Activated T-helper 1 cell treated with anti-CD3 and anti-CD28 coated beads, Interleukin-12 subunit alpha, Interleukin-12 subunit beta, Interleukin-2, Interleukin-4 antibody, amounts not matched to agents 30 ng/mL and 10 ng/mL and 1 ng/mL, durations not matched to agents 14 hours and 24 hours and 36 hours (primary cell): Measurements from ENCODE around the gene KRCC1. TPM values are rescaled to one million over a fixed set of nuclear protein-coding genes. Genes with fewer than 3 reads are reported as not detected.

ENCODE experiments used
- DNase-seq: peaks from one replicate; pipeline ENCODE4 v3.0.0; 2021; ENCODE audit warnings: low spot score
- H3K27ac Mint-ChIP-seq: one replicate; pipeline ENCODE4 v1.8.0; 2021; ENCODE audit warnings: mild to moderate bottlenecking, mixed read lengths
- H3K27me3 Mint-ChIP-seq: one replicate; pipeline ENCODE4 v1.8.0; 2022; ENCODE audit warnings: mild to moderate bottlenecking, moderate library complexity, mixed read lengths; ENCODE audit not compliant: insufficient read depth
- H3K36me3 Mint-ChIP-seq: one replicate; pipeline ENCODE4 v1.8.0; 2021; ENCODE audit warnings: low read depth, mixed read lengths
- H3K4me1 Mint-ChIP-seq: one replicate; pipeline ENCODE4 v1.8.0; 2021; ENCODE audit warnings: low read depth, mixed read lengths
- H3K4me3 Mint-ChIP-seq: one replicate; pipeline ENCODE4 v1.8.0; 2021; ENCODE audit warnings: mild to moderate bottlenecking, moderate library complexity, mixed read lengths
- H3K9me3 Mint-ChIP-seq: one replicate; pipeline ENCODE4 v1.8.0; 2021; ENCODE audit warnings: mixed read lengths
- intact Hi-C: fragments of 100-400 bp; cut with micrococcal nuclease; formaldehyde crosslinking; loops from one replicate; pipeline ENCODE4 v1.15.1; 2024
- total RNA-seq: library from RNA; stranded (reverse); gene quantifications from 2 replicates; pipeline ENCODE4 v1.2.3, GENCODE V29; 2022

Gene KRCC1
- total RNA-seq = 16.9 and 17.9 TPM in 2 replicates

DNA sequence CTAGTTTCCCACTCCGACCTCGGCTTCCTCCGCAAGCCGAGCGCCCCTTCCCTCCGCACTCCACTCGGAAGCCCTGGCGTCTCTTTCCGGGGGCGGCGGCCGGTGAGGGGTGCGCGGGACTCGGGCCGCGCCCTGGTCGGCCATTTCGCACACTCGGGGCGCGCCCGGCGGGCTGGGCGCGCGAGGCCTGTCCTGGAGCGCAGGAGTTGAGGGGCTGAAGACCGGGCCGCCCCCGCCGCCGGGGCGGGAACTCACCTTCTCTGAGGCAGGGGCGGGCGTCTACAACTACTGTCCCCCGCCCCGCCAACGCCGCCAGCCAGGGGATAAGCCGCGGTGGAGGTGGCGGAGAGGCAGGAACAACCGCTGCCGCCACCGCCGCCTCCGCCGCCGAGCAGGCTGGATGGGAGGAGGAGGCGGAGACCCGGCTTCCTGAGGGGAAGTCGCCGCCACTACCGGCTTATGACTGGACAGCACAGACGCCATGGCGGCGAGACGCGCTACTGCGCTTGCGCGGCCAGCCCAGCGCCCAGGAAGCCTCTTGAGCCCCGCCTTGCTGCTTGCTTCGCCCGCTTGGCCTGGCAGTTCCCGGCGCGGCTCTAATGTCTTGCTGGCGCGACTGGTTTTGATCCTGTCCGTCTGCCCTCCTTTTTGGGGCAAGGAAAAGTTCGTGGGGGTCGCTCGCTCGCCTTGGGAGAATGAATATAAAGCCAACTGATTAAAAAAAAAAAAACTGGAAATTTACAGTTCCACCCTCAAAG, at the start of gene KRCC1:
Gene KRCC1, minus strand, starts transcription at position 413 of the 758 bp plus-strand sequence. CDS start 27,220 bp downstream, outside the sequence.
- peaks cover 23% of the 10 kb centered on the region for H3K36me3 Mint-ChIP-seq
- intact Hi-C loops = loop anchor here (2.0 to 10.0 kb wide), 2 partner anchors 17 to 569 kb away; partner anchors contain the start of gene EIF2AK3
- H3K27me3 Mint-ChIP-seq = no peaks in the 10 kb centered on the region
- peaks cover 62% of the 10 kb centered on the region for H3K4me1 Mint-ChIP-seq
- H3K27ac Mint-ChIP-seq = peak within 1 kb of the TSS; percentile 98
- no peaks in the 10 kb centered on the region for H3K9me3 Mint-ChIP-seq
- peak within 1 kb of the TSS; percentile 93 for H3K4me3 Mint-ChIP-seq
- peak; percentile 95 for DNase-seq

- no peaks in the 10 kb centered on the region for H3K36me3 Mint-ChIP-seq
- H3K27ac Mint-ChIP-seq = no peak overlapping the region
- intact Hi-C loops = no loop called here
- no peaks in the 10 kb centered on the region for H3K9me3 Mint-ChIP-seq
- H3K4me1 Mint-ChIP-seq = no peaks in the 10 kb centered on the region
- H3K27me3 Mint-ChIP-seq = peaks cover 2% of the 10 kb centered on the region
- DNase-seq = no peak
- H3K4me3 Mint-ChIP-seq = no peak overlapping the region
Measured at GRCh38 chr2:88100489-88100858, 44.9 kb upstream of the KRCC1 start.

GRCh38 chr2:88099798-88100488, 44.4 kb upstream of the KRCC1 start:
- H3K27ac Mint-ChIP-seq = no peak overlapping the region
- intact Hi-C loops = no loop called here
- no peak overlapping the region for H3K4me3 Mint-ChIP-seq
- no peaks in the 10 kb centered on the region for H3K36me3 Mint-ChIP-seq
- H3K9me3 Mint-ChIP-seq = no peaks in the 10 kb centered on the region
- peaks cover 2% of the 10 kb centered on the region for H3K27me3 Mint-ChIP-seq
- DNase-seq = no peak
- H3K4me1 Mint-ChIP-seq = no peaks in the 10 kb centered on the region

DNA sequence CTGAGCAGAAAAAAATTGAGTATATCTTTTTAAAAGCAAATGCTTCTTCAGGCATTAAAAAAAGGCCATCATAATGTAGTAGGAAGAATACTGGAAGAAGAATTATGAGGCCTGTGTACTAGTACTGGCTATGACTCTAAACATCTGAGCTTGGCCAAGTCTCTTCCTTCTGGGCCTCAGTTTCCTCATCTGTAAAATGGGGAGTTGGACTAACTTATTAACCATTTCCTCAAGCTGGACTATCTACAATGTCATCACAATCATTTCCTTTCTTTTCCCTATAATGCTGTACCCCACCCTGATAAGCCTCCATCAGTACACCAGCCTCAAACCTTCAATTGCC, 42.9 kb upstream of the KRCC1 start:
- Mint-ChIP-seq H3K36me3 (no peaks in the 10 kb centered on the region), H3K27me3 (peaks cover 2% of the 10 kb centered on the region), H3K9me3 (no peaks in the 10 kb centered on the region), H3K27ac (no peak overlapping the region), H3K4me3 (no peak overlapping the region), H3K4me1 (no peaks in the 10 kb centered on the region)
- intact Hi-C loops = no loop called here
- no peak for DNase-seq

DNA sequence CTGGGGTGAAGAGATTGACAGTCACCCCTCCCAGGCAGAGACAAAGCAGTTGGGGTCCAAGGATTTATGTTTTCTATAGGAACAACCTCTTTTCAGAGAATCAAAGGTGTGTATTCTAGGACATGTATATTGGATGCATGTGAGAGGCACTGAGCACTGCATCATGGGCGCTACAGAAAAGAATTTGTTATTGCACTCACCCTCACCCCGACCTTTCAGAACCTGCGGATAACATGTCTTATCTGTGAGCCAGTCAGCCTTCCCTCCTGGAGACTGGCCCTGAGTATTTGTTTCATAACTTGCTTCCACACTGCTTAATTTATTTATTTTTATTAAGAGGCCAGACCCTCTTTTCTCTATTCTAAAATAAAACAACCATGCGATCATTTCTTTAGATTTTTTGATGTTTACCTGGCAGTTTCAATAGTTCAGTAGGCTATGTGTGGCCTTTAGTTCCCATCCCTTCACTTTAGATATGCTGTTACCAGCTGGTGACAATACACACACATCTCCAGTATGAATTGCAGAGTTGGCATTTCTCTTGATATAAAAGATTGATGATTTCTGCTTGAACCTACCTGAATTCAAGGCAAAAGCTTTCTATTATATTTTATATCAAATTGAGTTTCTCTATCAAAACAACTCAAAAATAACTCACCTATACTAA, 42.4 kb upstream of the KRCC1 start:
- DNase-seq = no peak
- Mint-ChIP-seq H3K9me3 (no peaks in the 10 kb centered on the region), H3K36me3 (no peaks in the 10 kb centered on the region)

DNA sequence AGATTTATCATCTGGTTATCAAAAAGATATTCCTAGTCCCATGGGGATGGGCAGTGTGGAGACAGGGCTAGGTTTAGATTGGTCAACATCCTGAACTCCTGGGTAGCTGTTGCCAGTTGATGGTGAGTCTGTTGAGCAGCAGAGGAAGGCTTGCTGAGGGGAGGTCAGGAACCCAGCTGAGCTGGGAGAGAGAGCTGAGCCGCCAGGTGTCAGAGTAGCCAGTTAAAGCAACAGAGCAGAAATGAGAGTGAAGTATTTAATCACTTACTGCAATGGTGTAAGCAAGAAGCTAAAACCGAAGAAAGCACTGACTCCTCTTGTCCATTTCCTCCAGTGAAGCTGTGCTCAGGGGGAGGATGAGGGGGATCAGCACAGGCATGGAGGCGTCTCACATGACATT, 41.6 kb upstream of the KRCC1 start:
- H3K36me3 Mint-ChIP-seq = no peaks in the 10 kb centered on the region
- H3K4me3 Mint-ChIP-seq = no peak overlapping the region
- no peaks in the 10 kb centered on the region for H3K4me1 Mint-ChIP-seq
- H3K9me3 Mint-ChIP-seq = no peaks in the 10 kb centered on the region
- peaks cover 2% of the 10 kb centered on the region for H3K27me3 Mint-ChIP-seq
- intact Hi-C loops = no loop called here
- no peak overlapping the region for H3K27ac Mint-ChIP-seq
- no peak for DNase-seq

More for the DNA sequence above, 42.4 kb upstream of the KRCC1 start:
- peaks cover 2% of the 10 kb centered on the region for H3K27me3 Mint-ChIP-seq
- no peaks in the 10 kb centered on the region for H3K4me1 Mint-ChIP-seq
- intact Hi-C loops = no loop called here
- H3K27ac Mint-ChIP-seq = no peak overlapping the region
- H3K4me3 Mint-ChIP-seq = no peak overlapping the region

- H3K9me3 Mint-ChIP-seq = no peaks in the 10 kb centered on the region
- no peaks in the 10 kb centered on the region for H3K36me3 Mint-ChIP-seq
- H3K27ac Mint-ChIP-seq = no peak overlapping the region
- H3K4me3 Mint-ChIP-seq = no peak overlapping the region
- H3K4me1 Mint-ChIP-seq = no peaks in the 10 kb centered on the region
- intact Hi-C loops = no loop called here
- no peak for DNase-seq
- peaks cover 2% of the 10 kb centered on the region for H3K27me3 Mint-ChIP-seq
Measured at GRCh38 chr2:88096708-88097107, 41.1 kb upstream of the KRCC1 start.

GRCh38 chr2:88095022-88095421, 39.4 kb upstream of the KRCC1 start:
- no peak overlapping the region for H3K27ac Mint-ChIP-seq
- DNase-seq = no peak
- intact Hi-C loops = no loop called here
- H3K9me3 Mint-ChIP-seq = no peaks in the 10 kb centered on the region
- no peaks in the 10 kb centered on the region for H3K36me3 Mint-ChIP-seq
- no peak overlapping the region for H3K4me3 Mint-ChIP-seq
- H3K27me3 Mint-ChIP-seq = no peaks in the 10 kb centered on the region
- peaks cover 15% of the 10 kb centered on the region for H3K4me1 Mint-ChIP-seq

- H3K9me3 Mint-ChIP-seq = no peaks in the 10 kb centered on the region
- intact Hi-C loops = no loop called here
- H3K27me3 Mint-ChIP-seq = no peaks in the 10 kb centered on the region
- H3K4me1 Mint-ChIP-seq = peaks cover 19% of the 10 kb centered on the region
- no peaks in the 10 kb centered on the region for H3K36me3 Mint-ChIP-seq
- H3K4me3 Mint-ChIP-seq = no peak overlapping the region
- H3K27ac Mint-ChIP-seq = no peak overlapping the region
- DNase-seq = no peak
Measured at GRCh38 chr2:88092773-88093172, 37.2 kb upstream of the KRCC1 start.

DNA sequence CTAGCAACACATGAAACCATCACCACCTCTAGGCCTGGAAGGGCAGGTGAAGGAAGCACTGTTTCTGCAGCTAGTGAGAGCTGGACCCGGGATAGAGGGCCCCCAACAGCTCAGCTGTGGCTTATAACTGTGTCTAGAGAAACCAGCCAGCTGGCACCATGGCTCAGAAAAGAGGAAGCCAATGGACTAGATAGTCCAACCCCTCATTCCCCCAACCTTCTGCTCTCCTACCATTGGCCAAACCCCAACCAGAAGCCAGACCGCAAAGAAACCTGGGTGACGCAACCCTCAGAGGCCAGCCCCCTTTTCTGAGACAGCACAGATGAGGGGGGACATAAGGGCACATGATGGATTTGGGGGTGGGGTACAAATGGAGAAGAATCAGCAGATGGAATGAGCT, 36.4 kb upstream of the KRCC1 start:
- no peak for DNase-seq
- H3K27ac Mint-ChIP-seq = no peak overlapping the region
- H3K36me3 Mint-ChIP-seq = no peaks in the 10 kb centered on the region
- H3K9me3 Mint-ChIP-seq = no peaks in the 10 kb centered on the region
- intact Hi-C loops = loop anchor here (2.0 kb wide), 1 partner anchor 21 kb away; no protein-coding TSS in a partner anchor
- H3K4me3 Mint-ChIP-seq = no peak overlapping the region
- H3K4me1 Mint-ChIP-seq = peaks cover 19% of the 10 kb centered on the region
- H3K27me3 Mint-ChIP-seq = no peaks in the 10 kb centered on the region

DNA sequence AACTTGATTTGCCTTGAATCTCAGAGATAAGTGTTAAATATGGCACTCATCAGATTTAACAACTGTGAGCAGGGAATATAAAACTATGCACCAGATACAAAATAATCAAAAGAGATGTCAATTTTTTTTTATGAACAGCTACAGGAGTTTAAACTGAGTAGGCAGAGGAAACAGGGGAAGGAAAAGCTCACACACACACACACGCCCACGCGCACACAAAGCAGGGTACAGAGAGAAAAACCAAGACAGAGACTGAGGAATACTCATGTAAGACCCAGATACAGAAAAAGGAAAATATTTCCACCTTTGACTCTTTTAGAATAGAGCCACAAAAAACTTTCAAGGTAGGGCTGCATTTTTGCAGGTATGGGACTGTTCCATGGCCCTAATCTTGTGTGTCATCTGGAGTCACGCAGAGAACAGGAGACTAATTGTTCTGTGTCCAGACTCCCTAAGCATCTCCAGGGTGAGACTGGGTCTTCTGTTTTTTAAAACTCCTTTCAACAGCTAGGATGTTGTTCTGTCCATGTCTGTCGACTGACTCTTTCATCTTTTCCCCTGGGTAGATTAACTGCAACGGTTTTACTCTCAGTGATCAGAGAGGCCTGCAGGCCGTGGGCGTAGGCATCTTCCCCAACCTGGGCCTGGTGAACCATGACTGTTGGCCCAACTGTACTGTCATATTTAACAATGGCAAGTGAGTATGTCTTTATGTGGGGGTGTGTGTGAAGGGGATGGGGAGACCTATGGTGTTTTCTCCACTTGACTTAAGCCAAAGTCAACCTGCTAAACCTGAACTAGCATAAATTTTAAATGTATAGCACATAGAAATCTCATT, 35.1 kb upstream of the KRCC1 start:
- Mint-ChIP-seq H3K4me3 (peak overlapping the region; percentile 32), H3K27ac (peak overlapping the region; percentile 91), H3K9me3 (no peaks in the 10 kb centered on the region), H3K4me1 (peaks cover 19% of the 10 kb centered on the region), H3K36me3 (no peaks in the 10 kb centered on the region), H3K27me3 (no peaks in the 10 kb centered on the region)
- intact Hi-C loops = loop anchor here (2.0 kb wide), 1 partner anchor 20 kb away; no protein-coding TSS in a partner anchor
- no peak for DNase-seq

- H3K4me1 Mint-ChIP-seq = peaks cover 19% of the 10 kb centered on the region
- intact Hi-C loops = no loop called here
- no peaks in the 10 kb centered on the region for H3K27me3 Mint-ChIP-seq
- no peak for DNase-seq
- no peak overlapping the region for H3K27ac Mint-ChIP-seq
- no peak overlapping the region for H3K4me3 Mint-ChIP-seq
- no peaks in the 10 kb centered on the region for H3K9me3 Mint-ChIP-seq
- H3K36me3 Mint-ChIP-seq = no peaks in the 10 kb centered on the region
Measured at GRCh38 chr2:88088999-88089398, 33.4 kb upstream of the KRCC1 start.
